KMS-11 (cell line): Measurements from ENCODE around the gene TRPV3.

Experiments
- H2AFZ ChIP-seq: fragments of 200-600 bp; sonication (generic); 2 replicates; pipeline ENCODE4 v1.6.1; 2016; ENCODE audit warnings: antibody characterized with exemption, mixed run types, low read depth
- H3K27ac ChIP-seq: fragments of 200-600 bp; sonication (generic); 2 replicates; pipeline ENCODE4 v1.6.1; 2016; ENCODE audit warnings: mild to moderate bottlenecking, mixed run types
- H3K27me3 ChIP-seq: fragments of 200-600 bp; sonication (generic); 2 replicates; pipeline ENCODE4 v1.6.1; 2017; ENCODE audit warnings: mild to moderate bottlenecking, low read depth, mixed run types, moderate library complexity; ENCODE audit not compliant: insufficient read depth
- H3K36me3 ChIP-seq: fragments of 200-600 bp; sonication (generic); 2 replicates; pipeline ENCODE4 v1.6.1; 2017; ENCODE audit warnings: mild to moderate bottlenecking, mixed run types; ENCODE audit not compliant: insufficient read depth
- H3K4me1 ChIP-seq: fragments of 200-600 bp; sonication (generic); 2 replicates; pipeline ENCODE4 v1.6.1; 2016; ENCODE audit warnings: mild to moderate bottlenecking, low read depth, mixed run types; ENCODE audit not compliant: poor library complexity, severe bottlenecking
- H3K4me2 ChIP-seq: fragments of 200-600 bp; sonication (generic); 2 replicates; pipeline ENCODE4 v1.7.0; 2016; ENCODE audit warnings: mild to moderate bottlenecking, mixed run types
- H3K4me3 ChIP-seq: fragments of 200-600 bp; sonication (generic); IDR thresholded peaks from 2 replicates; pipeline ENCODE4 v1.6.1; 2017; ENCODE audit warnings: low read depth, low read length, mixed read lengths; ENCODE audit not compliant: insufficient read depth
- H3K79me2 ChIP-seq: fragments of 200-600 bp; sonication (generic); 2 replicates; pipeline ENCODE4 v1.6.1; 2016; ENCODE audit warnings: low read depth, mixed run types; ENCODE audit not compliant: insufficient read depth
- H3K9ac ChIP-seq: fragments of 200-600 bp; sonication (generic); 2 replicates; pipeline ENCODE4 v1.6.1; 2016; ENCODE audit warnings: mild to moderate bottlenecking, mixed run types
- H4K20me1 ChIP-seq: fragments of 200-600 bp; sonication (generic); 2 replicates; pipeline ENCODE4 v1.6.1; 2016; ENCODE audit warnings: mild to moderate bottlenecking, mixed run types; ENCODE audit not compliant: insufficient read depth
- TF ChIP-seq, protein P1 (sequence below): fragments of 200-600 bp; sonication (generic); conservative IDR thresholded peaks from 2 replicates; pipeline ENCODE4 v1.6.1; 2017; ENCODE audit warnings: low read depth, mild to moderate bottlenecking, antibody characterized with exemption, low read length, moderate library complexity, mixed read lengths

The TRPV3 gene

DNA sequence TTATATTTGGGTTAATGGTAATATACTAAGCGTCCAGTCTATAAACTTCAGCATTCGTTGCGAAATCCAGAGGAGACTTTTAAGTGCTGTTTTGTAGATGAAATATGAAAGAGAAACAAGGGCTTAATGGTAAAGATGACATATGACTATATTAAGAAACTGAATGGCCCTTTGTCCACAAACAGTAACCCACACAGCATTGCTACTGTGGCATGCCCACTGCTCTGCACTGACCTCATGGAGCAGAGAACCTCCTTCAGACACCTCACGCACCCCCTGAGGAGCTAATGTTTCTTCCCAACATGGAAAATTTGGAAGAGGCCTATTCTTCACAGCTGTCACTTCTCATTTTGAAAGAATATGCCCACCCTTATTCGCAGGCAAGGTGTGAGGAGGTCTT is 55.1 kb downstream of the TRPV3 start:
- Histone ChIP-seq H3K4me1 (no peaks in the 10 kb centered on the region), H3K27me3 (no peaks in the 10 kb centered on the region)
- TF ChIP-seq, protein P1, sequence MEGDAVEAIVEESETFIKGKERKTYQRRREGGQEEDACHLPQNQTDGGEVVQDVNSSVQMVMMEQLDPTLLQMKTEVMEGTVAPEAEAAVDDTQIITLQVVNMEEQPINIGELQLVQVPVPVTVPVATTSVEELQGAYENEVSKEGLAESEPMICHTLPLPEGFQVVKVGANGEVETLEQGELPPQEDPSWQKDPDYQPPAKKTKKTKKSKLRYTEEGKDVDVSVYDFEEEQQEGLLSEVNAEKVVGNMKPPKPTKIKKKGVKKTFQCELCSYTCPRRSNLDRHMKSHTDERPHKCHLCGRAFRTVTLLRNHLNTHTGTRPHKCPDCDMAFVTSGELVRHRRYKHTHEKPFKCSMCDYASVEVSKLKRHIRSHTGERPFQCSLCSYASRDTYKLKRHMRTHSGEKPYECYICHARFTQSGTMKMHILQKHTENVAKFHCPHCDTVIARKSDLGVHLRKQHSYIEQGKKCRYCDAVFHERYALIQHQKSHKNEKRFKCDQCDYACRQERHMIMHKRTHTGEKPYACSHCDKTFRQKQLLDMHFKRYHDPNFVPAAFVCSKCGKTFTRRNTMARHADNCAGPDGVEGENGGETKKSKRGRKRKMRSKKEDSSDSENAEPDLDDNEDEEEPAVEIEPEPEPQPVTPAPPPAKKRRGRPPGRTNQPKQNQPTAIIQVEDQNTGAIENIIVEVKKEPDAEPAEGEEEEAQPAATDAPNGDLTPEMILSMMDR = no peak

DNA sequence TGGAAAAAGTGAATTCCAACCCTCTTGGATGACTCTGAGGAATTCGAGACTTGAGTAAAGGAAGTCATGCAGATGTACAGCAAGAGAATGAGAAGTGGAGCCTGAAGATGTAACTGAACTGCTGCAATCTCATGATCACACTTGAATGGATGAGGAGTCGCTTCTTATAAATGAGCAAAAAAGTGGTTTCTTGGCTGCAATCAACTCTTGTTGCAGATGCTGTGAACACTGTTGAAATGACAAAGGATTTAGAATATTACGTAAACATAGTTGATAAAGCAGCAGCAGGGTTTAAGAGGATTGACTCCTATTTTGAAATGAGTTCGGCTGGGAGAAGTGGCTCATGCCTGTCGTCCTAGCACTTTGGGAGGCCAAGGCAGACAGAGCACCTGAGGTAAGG is 56.3 kb downstream of the TRPV3 start:
- H3K27me3 ChIP-seq = no peaks in the 10 kb centered on the region

More for the DNA sequence above, 55.1 kb downstream of the TRPV3 start:
- Histone ChIP-seq H4K20me1 (no peaks in the 10 kb centered on the region), H3K27ac (no peak overlapping the region), H3K4me3 (no peak overlapping the region), H3K9ac (no peak overlapping the region), H3K4me2 (no peak overlapping the region), H3K79me2 (no peaks in the 10 kb centered on the region), H2AFZ (no peak overlapping the region), H3K36me3 (no peaks in the 10 kb centered on the region)

DNA sequence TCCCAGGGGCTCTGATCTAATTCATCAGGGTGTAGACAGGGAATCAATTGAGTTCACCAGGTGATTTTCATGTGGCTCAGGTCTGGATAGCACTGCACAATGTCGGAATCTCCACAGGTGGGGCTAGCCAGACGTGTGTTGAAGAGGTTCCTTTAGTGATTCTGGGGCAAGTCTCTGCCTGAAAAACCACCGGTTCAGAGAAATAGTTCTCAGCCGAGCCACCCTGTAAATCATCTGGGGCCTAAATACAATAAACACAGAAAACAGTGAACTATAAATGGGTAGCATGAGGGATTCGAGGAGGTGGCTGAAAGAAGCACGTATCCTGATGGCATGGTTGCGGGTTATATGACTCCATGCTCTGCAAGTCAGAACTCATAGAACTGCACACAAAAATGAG is 60.5 kb downstream of the TRPV3 start:
- no peak overlapping the region for H3K4me3 ChIP-seq
- TF ChIP-seq, protein P1 = no peak
- no peak overlapping the region for H3K9ac ChIP-seq
- no peak overlapping the region for H3K4me2 ChIP-seq
- no peaks in the 10 kb centered on the region for H4K20me1 ChIP-seq
- no peaks in the 10 kb centered on the region for H3K27me3 ChIP-seq
- no peaks in the 10 kb centered on the region for H3K79me2 ChIP-seq
- no peak overlapping the region for H3K27ac ChIP-seq
- no peaks in the 10 kb centered on the region for H3K4me1 ChIP-seq
- H3K36me3 ChIP-seq = no peaks in the 10 kb centered on the region
- no peak overlapping the region for H2AFZ ChIP-seq

More for the DNA sequence above, 56.3 kb downstream of the TRPV3 start:
- Histone ChIP-seq H3K9ac (no peak overlapping the region), H2AFZ (no peak overlapping the region), H3K79me2 (no peaks in the 10 kb centered on the region), H3K36me3 (no peaks in the 10 kb centered on the region), H4K20me1 (no peaks in the 10 kb centered on the region), H3K4me1 (no peaks in the 10 kb centered on the region), H3K27ac (no peak overlapping the region), H3K4me2 (no peak overlapping the region), H3K4me3 (no peak overlapping the region)
- TF ChIP-seq, protein P1 = no peak

DNA sequence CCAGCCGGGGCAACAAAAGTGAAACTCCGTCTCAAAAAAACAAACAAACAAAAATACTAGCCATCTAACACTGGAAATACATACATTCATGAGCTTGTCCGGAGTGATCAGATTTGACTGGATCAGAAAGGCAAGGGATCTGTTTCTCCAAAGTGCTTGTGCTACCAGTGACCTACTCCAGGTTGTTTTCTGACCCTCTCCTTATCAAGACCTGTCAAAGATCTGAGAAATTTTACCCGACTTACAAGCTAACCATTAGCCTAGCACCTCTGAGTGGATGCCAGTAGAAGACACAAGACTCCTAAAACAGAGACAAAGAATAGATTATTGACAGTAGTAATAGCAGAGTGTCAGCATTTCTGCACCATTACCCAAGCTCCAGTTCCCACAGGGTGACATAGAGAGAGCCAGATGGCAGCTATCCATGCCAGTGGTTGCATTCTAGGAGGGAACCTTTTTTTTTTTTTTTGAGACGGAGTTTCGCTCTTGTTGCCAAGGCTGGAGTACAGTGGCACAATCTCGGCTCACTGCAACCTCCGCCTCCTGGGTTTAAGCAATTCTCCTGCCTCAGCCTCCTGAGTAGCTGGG is 72.0 kb downstream of the TRPV3 start:
- Histone ChIP-seq H3K27me3 (no peaks in the 10 kb centered on the region), H3K36me3 (no peaks in the 10 kb centered on the region), H3K4me1 (no peaks in the 10 kb centered on the region), H3K9ac (no peak overlapping the region), H3K27ac (no peak overlapping the region), H3K4me3 (no peak overlapping the region), H3K79me2 (no peaks in the 10 kb centered on the region), H3K4me2 (no peak overlapping the region), H2AFZ (no peak overlapping the region), H4K20me1 (no peaks in the 10 kb centered on the region)
- TF ChIP-seq, protein P1 = no peak
